Epithelial cell of prostate (primary cell): Measurements from ENCODE around the gene GLMN.

Experiments
- DNase-seq: peaks from one replicate; pipeline ENCODE4 v3.0.0-alpha.2; 2011; ENCODE audit warnings: low read depth, low spot score
- H3K27ac ChIP-seq: fragments of 450-650 bp; 2 replicates; pipeline ENCODE4 v1.5.1; 2017; ENCODE audit warnings: mild to moderate bottlenecking

GLMN gene

GRCh38 chr1:92203105-92203504 lies 95.7 kb downstream of the GLMN start:
- no peak for DNase-seq
- H3K27ac ChIP-seq: no peak overlapping the region

DNA sequence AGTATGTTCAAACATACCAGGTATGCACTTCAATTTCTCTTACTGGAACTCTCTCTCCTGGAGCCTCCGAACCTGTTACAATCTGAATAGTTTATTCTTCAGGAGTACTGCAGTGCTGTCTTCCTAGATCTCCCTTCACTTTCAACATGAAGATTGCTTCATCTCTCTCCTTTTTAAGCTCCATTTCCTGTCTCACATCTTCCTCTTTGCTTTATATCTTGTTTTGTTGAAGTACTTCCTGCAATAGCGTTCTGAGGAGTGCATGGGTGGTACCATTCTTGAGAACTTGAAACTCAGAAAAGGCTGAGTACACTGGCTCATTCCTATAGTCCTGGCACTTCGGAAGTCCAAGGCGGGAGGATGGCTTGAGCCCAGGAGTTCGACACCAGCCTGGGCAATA lies 96.8 kb downstream of the GLMN start:
- no peak for DNase-seq
- H3K27ac ChIP-seq: no peak overlapping the region
